ENCODE data around the gene ARHGAP15. TPM values are rescaled to one million over a fixed set of nuclear protein-coding genes. Genes with fewer than 3 reads are reported as not detected.

The ARHGAP15 gene
- total RNA-seq, result 3.2 TPM

DNA sequence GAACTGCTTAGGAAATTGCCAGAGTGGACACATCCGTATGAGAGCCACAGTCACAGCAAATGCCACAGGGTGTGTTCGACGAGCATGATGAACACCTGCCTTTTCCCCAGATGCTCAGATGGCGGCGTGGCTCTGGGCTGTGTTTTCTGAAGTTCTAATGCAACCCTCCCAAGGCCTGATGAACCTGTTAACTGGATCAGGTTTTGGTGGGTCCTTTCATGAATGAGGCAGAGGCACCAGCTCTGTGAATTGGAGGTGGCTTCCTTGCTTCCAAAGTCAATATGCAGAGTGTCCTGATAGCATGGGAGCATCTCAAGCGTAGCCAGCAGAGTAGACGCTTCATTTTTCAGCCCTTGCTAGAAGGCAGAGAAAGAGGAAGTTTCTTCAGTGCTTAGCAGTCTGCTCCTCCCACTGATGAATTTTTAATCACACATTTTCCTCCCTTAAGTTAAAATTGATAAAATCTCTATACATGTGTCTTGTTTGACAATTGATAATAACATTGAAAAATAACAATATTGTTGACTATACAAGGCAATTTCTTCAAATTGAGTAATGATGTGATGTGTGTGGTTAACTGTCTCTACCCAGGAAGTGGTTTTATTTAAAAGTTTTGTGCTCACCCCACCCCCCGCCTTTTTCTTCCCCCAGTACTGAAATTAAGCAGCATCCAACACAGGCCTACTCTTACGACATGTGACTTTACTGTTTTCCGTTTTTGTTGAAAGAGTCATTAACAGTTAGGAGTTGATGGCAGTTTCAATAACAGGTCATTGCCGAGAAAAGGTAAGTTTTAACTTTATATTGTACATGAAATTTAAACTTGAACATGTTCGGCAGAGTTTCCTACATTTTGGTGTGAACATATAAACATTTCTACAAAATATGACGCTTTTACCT is at the start of gene ARHGAP15:
Gene ARHGAP15 (plus strand): TSS at position 739 of the 900 bp plus-strand sequence.

Small RNA genes within 50 kb of the gene (small RNA-seq; reads per million reads assigned to genes)
- gene MTND4LP12, result not detected

All from diencephalon (tissue), 1 donor.